ENCODE results near the gene LRCH1.

Gene LRCH1

GRCh38 chr13:46735425-46735824, 182.5 kb downstream of the LRCH1 start:
- no peaks in the 10 kb centered on the region for H3K36me3 ChIP-seq (ENCODE audit: control insufficient read depth, insufficient read depth, low read length)
- DNase-seq (ENCODE audit: low read depth, low spot score), result no peak

GRCh38 chr13:46736541-46737310, 183.8 kb downstream of the LRCH1 start:
- Histone ChIP-seq H3K4me3 (ENCODE audit: low read length) (no peak overlapping the region), H3K9me3 (ENCODE audit: control insufficient read depth, insufficient read depth, low read length) (no peaks in the 10 kb centered on the region)
- no CpG with 5 or more reads among the region's 2 CpGs for WGBS (ENCODE audit: insufficient coverage, insufficient read length)

More at GRCh38 chr13:46735425-46735824, 182.5 kb downstream of the LRCH1 start:
- H3K4me3 ChIP-seq (ENCODE audit: low read length), result no peak overlapping the region
- no peaks in the 10 kb centered on the region for H3K4me1 ChIP-seq (ENCODE audit: control insufficient read depth, insufficient read depth, low read length)
- WGBS (ENCODE audit: insufficient coverage, insufficient read length), result no CpG with 5 or more reads among the region's 3 CpGs
- H3K9me3 ChIP-seq (ENCODE audit: control insufficient read depth, insufficient read depth, low read length), result no peaks in the 10 kb centered on the region
- H3K27me3 ChIP-seq (ENCODE audit: control insufficient read depth, insufficient read depth, low read length), result no peaks in the 10 kb centered on the region
- H3K27ac ChIP-seq (ENCODE audit: low read length), result no peak overlapping the region

GRCh38 chr13:46738055-46738454, 185.1 kb downstream of the LRCH1 start:
- no CpG with 5 or more reads among the region's 2 CpGs for WGBS (ENCODE audit: insufficient coverage, insufficient read length)
- H3K36me3 ChIP-seq (ENCODE audit: control insufficient read depth, insufficient read depth, low read length), result no peaks in the 10 kb centered on the region
- no peak for DNase-seq (ENCODE audit: low read depth, low spot score)

More at GRCh38 chr13:46736541-46737310, 183.8 kb downstream of the LRCH1 start:
- Histone ChIP-seq H3K4me1 (ENCODE audit: control insufficient read depth, insufficient read depth, low read length) (no peaks in the 10 kb centered on the region), H3K27me3 (ENCODE audit: control insufficient read depth, insufficient read depth, low read length) (no peaks in the 10 kb centered on the region), H3K36me3 (ENCODE audit: control insufficient read depth, insufficient read depth, low read length) (no peaks in the 10 kb centered on the region), H3K27ac (ENCODE audit: low read length) (no peak overlapping the region)
- DNase-seq (ENCODE audit: low read depth, low spot score), result no peak

GRCh38 chr13:46738766-46739165, 185.8 kb downstream of the LRCH1 start:
- Histone ChIP-seq H3K4me3 (ENCODE audit: low read length) (no peak overlapping the region), H3K36me3 (ENCODE audit: control insufficient read depth, insufficient read depth, low read length) (no peaks in the 10 kb centered on the region), H3K27me3 (ENCODE audit: control insufficient read depth, insufficient read depth, low read length) (no peaks in the 10 kb centered on the region), H3K4me1 (ENCODE audit: control insufficient read depth, insufficient read depth, low read length) (no peaks in the 10 kb centered on the region), H3K27ac (ENCODE audit: low read length) (no peak overlapping the region), H3K9me3 (ENCODE audit: control insufficient read depth, insufficient read depth, low read length) (no peaks in the 10 kb centered on the region)
- WGBS (ENCODE audit: insufficient coverage, insufficient read length), result no CpG with 5 or more reads among the region's 1 CpG
- DNase-seq (ENCODE audit: low read depth, low spot score), result no peak

More at GRCh38 chr13:46738055-46738454, 185.1 kb downstream of the LRCH1 start:
- no peaks in the 10 kb centered on the region for H3K9me3 ChIP-seq (ENCODE audit: control insufficient read depth, insufficient read depth, low read length)
- no peak overlapping the region for H3K27ac ChIP-seq (ENCODE audit: low read length)
- H3K27me3 ChIP-seq (ENCODE audit: control insufficient read depth, insufficient read depth, low read length), result no peaks in the 10 kb centered on the region
- H3K4me3 ChIP-seq (ENCODE audit: low read length), result no peak overlapping the region
- H3K4me1 ChIP-seq (ENCODE audit: control insufficient read depth, insufficient read depth, low read length), result no peaks in the 10 kb centered on the region

- H3K36me3 ChIP-seq (ENCODE audit: control insufficient read depth, insufficient read depth, low read length), result no peaks in the 10 kb centered on the region
These were observed 186.6 kb downstream of the LRCH1 start for GRCh38 chr13:46739447-46740098.

GRCh38 chr13:46743191-46743590, 190.2 kb downstream of the LRCH1 start:
- H3K4me3 ChIP-seq (ENCODE audit: low read length), result no peak overlapping the region
- no peak for DNase-seq (ENCODE audit: low read depth, low spot score)

More at GRCh38 chr13:46739447-46740098, 186.6 kb downstream of the LRCH1 start:
- Histone ChIP-seq H3K4me3 (ENCODE audit: low read length) (no peak overlapping the region), H3K27me3 (ENCODE audit: control insufficient read depth, insufficient read depth, low read length) (no peaks in the 10 kb centered on the region), H3K9me3 (ENCODE audit: control insufficient read depth, insufficient read depth, low read length) (no peaks in the 10 kb centered on the region), H3K4me1 (ENCODE audit: control insufficient read depth, insufficient read depth, low read length) (no peaks in the 10 kb centered on the region), H3K27ac (ENCODE audit: low read length) (no peak overlapping the region)
- DNase-seq (ENCODE audit: low read depth, low spot score), result no peak
- no CpG with 5 or more reads among the region's 4 CpGs for WGBS (ENCODE audit: insufficient coverage, insufficient read length)

GRCh38 chr13:46745062-46745461, 192.1 kb downstream of the LRCH1 start:
- Histone ChIP-seq H3K4me3 (ENCODE audit: low read length) (no peak overlapping the region), H3K36me3 (ENCODE audit: control insufficient read depth, insufficient read depth, low read length) (no peaks in the 10 kb centered on the region), H3K27me3 (ENCODE audit: control insufficient read depth, insufficient read depth, low read length) (no peaks in the 10 kb centered on the region), H3K27ac (ENCODE audit: low read length) (no peak overlapping the region), H3K4me1 (ENCODE audit: control insufficient read depth, insufficient read depth, low read length) (no peaks in the 10 kb centered on the region), H3K9me3 (ENCODE audit: control insufficient read depth, insufficient read depth, low read length) (no peaks in the 10 kb centered on the region)
- no peak for DNase-seq (ENCODE audit: low read depth, low spot score)
- WGBS (ENCODE audit: insufficient coverage, insufficient read length), result no CpG with 5 or more reads among the region's 4 CpGs

More at GRCh38 chr13:46743191-46743590, 190.2 kb downstream of the LRCH1 start:
- Histone ChIP-seq H3K4me1 (ENCODE audit: control insufficient read depth, insufficient read depth, low read length) (no peaks in the 10 kb centered on the region), H3K27ac (ENCODE audit: low read length) (no peak overlapping the region), H3K27me3 (ENCODE audit: control insufficient read depth, insufficient read depth, low read length) (no peaks in the 10 kb centered on the region), H3K9me3 (ENCODE audit: control insufficient read depth, insufficient read depth, low read length) (no peaks in the 10 kb centered on the region), H3K36me3 (ENCODE audit: control insufficient read depth, insufficient read depth, low read length) (no peaks in the 10 kb centered on the region)
- no CpG with 5 or more reads among the region's 2 CpGs for WGBS (ENCODE audit: insufficient coverage, insufficient read length)

GRCh38 chr13:46745706-46746105, 192.7 kb downstream of the LRCH1 start:
- Histone ChIP-seq H3K27me3 (ENCODE audit: control insufficient read depth, insufficient read depth, low read length) (no peaks in the 10 kb centered on the region), H3K36me3 (ENCODE audit: control insufficient read depth, insufficient read depth, low read length) (no peaks in the 10 kb centered on the region; the same call in 1 of the 2 replicates), H3K4me3 (ENCODE audit: low read length) (no peak overlapping the region), H3K27ac (ENCODE audit: low read length) (no peak overlapping the region), H3K9me3 (ENCODE audit: control insufficient read depth, insufficient read depth, low read length) (no peaks in the 10 kb centered on the region), H3K4me1 (ENCODE audit: control insufficient read depth, insufficient read depth, low read length) (no peaks in the 10 kb centered on the region)
- no CpG with 5 or more reads among the region's 4 CpGs for WGBS (ENCODE audit: insufficient coverage, insufficient read length)
- no peak for DNase-seq (ENCODE audit: low read depth, low spot score)

GRCh38 chr13:46747031-46747820, 194.3 kb downstream of the LRCH1 start:
- Histone ChIP-seq H3K4me1 (ENCODE audit: control insufficient read depth, insufficient read depth, low read length) (no peaks in the 10 kb centered on the region), H3K9me3 (ENCODE audit: control insufficient read depth, insufficient read depth, low read length) (no peaks in the 10 kb centered on the region), H3K4me3 (ENCODE audit: low read length) (no peak overlapping the region), H3K27ac (ENCODE audit: low read length) (no peak overlapping the region), H3K27me3 (ENCODE audit: control insufficient read depth, insufficient read depth, low read length) (no peaks in the 10 kb centered on the region), H3K36me3 (ENCODE audit: control insufficient read depth, insufficient read depth, low read length) (no peaks in the 10 kb centered on the region; the same call in 1 of the 2 replicates)
- DNase-seq (ENCODE audit: low read depth, low spot score), result no peak
- no CpG with 5 or more reads among the region's 8 CpGs for WGBS (ENCODE audit: insufficient coverage, insufficient read length)

GRCh38 chr13:46748300-46748699, 195.3 kb downstream of the LRCH1 start:
- Histone ChIP-seq H3K4me1 (ENCODE audit: control insufficient read depth, insufficient read depth, low read length) (no peaks in the 10 kb centered on the region), H3K36me3 (ENCODE audit: control insufficient read depth, insufficient read depth, low read length) (no peaks in the 10 kb centered on the region; the same call in 1 of the 2 replicates), H3K27me3 (ENCODE audit: control insufficient read depth, insufficient read depth, low read length) (no peaks in the 10 kb centered on the region), H3K27ac (ENCODE audit: low read length) (no peak overlapping the region), H3K9me3 (ENCODE audit: control insufficient read depth, insufficient read depth, low read length) (no peaks in the 10 kb centered on the region), H3K4me3 (ENCODE audit: low read length) (no peak overlapping the region)
- no peak for DNase-seq (ENCODE audit: low read depth, low spot score)
- no CpG with 5 or more reads among the region's 4 CpGs for WGBS (ENCODE audit: insufficient coverage, insufficient read length)
